DMS53 treated with DMSO at 0.1 percent for 48 hours (cell line): ENCODE results near the gene TBX6.
A peak's percentile ranks its signal among the peaks of the same experiment; 100 is the strongest.
"Not testable (repeated sequence)": the region's sequence is repeated elsewhere in the genome, so short reads cannot be mapped to it uniquely, and the experiment has no call there.

Experiments used
- DNase-seq: peaks from one replicate; lab custom pipeline; 2025; ENCODE audit not compliant: unreplicated experiment; lab: John Stamatoyannopoulos, UW

Gene TBX6

DNA sequence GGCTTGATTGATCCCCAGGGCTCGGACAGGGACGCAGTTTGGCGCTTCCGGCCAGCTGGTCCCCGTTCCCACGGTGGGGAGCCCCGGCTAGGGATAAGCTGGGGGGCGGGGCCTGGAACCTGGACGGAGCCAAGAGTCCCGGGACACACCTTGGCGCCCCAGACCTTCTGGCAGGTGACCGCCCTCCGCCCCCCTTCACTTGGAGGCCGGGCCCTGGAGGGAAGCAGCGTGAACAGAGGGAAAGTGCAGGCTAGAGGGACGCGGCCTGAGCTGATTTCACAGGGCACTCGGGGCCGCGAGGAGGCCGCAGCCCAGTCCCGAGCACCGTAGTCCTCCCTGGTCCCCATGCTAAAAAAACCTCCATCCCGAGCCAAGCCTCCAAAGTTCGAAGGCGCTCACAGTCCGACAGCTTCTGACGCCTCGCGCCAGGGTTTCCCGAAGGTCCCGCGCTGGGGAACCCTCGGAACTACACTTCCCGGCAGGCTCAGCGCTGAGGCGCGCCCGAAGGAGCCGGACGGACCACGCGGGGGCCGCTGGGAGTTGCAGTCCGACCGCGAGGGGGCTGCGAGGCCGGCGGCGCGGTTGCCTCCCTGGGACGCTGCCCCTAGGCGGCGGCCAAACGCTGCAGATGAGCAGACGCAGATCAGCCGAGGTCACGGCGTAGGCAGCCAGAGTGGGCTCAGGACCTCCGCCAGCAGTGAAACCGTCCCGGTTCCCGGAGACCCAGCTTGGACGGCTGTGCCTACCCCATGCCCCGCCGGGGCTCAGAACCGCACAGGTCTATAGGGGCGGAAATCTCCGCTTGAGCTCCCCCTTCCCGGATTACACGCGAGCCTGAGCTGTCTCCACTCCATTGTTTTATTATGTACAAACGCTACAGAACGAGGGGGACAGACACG lies at the start of gene TBX6:
Gene TBX6 (minus strand): TSS at position 451 of the 899 bp plus-strand sequence. CDS start 731 bp downstream, outside the sequence.
- DNase-seq, result peak; percentile 73

DNA sequence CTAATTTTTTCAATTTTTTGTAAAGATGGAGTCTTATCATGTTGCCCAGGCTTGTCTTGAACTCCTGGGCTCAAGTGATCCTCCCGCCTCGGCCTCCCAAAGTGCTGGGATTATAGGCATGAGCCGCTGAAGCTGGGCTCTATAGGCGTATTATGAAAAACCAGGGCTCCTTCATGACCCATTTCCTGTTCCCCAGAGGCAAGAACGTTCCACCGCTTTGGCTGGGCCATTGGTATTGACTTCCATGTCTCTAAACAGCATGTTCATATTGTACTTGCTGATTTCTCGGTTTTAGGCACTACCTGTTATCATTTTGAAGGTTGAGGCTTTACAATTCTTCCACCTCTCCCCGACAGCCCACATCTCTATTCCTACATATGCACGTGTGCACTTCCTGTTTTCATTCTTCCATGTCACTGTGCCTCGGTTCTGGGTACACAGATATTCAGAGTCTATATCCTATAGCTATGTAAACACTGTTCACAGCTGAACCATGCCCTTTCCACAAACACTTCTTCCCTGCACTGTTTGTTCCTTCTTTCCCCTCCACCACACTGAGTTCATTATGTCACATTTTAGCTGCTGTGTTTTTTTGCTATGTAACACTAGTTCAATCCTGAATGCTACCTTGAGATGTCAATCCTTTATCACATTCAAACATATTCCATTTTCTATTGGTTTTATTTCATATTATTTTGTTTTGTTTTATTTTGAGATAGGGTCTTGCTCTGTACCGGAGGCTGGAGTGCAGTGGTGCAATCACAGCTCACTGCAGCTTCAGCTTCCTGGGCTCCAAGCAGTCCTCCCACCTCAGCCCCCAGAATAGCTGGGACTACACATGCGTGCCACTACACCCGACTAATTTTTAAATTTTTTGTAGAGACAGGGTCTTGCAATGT lies 48.1 kb upstream of the TBX6 start:
- DNase-seq, result peak; percentile 88

DNA sequence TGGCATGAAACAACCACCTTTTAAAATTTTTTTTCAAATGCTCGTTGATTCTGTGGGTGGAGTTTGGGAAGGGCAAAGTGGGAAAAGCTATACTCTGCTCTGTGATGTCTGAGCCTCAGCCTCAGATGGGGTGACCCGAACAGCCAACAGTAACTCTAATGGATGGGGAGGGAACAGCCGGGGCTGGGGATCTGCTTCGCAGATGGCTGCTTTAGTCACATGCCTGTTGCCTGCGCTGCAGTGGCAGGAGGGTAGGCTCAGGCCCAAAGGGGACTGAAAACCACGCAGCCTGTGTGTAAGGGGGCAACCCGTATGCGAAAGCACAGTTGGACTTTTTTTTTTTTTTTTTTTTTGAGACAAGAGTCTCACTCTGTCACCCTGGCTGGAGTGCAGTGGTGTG lies 46.2 kb upstream of the TBX6 start:
- DNase-seq, result no peak

DNA sequence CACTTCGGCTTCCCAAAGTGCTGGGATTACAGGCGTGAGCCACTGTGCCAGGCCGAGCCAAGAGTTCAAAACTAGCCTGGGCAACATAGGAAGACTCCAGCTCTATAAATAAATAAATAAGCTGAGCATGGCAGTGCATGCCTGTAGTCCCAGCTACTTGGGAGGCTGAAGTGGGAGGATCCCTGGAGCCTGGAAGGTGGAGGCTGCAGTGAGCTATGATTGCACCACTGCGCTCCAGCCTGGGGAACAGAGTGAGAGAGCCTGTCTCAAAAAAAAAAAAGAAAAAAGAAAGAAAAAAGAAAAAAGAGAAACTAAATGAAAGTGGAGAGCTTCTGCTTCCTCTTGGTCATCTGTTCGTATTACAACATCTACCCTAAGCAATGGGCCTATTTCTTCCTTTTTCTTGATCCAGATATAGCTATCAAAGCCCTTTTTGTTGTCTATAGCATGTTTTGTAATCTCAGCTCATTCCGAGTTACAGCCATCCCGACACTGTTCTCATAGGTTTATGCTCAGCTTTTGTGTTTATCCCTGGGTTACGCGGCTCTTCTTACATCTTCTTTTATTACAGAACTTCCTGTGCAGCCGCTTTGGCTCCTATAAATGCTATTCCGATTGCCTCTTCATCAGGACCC lies 45.4 kb upstream of the TBX6 start:
- no peak for DNase-seq

DNA sequence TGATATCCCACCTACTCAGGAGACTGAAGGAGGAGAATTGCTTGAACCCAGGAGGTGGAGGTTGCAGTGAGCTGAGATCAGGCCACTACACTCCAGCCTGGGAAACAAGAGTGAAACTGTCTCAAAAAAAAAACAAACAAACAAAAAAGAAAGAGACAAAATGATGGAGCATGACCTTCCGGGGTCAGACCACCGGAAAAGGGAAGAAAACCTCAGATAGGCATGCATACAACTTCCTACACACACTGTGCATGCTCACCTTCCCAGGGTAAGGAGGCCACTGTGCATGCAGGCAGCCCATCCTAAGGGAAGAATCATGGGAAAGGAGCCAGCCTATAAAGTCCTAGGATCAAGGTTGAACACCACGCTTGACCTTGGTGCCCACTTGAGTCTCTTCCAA lies 40.9 kb upstream of the TBX6 start:
- no peak for DNase-seq

DNA sequence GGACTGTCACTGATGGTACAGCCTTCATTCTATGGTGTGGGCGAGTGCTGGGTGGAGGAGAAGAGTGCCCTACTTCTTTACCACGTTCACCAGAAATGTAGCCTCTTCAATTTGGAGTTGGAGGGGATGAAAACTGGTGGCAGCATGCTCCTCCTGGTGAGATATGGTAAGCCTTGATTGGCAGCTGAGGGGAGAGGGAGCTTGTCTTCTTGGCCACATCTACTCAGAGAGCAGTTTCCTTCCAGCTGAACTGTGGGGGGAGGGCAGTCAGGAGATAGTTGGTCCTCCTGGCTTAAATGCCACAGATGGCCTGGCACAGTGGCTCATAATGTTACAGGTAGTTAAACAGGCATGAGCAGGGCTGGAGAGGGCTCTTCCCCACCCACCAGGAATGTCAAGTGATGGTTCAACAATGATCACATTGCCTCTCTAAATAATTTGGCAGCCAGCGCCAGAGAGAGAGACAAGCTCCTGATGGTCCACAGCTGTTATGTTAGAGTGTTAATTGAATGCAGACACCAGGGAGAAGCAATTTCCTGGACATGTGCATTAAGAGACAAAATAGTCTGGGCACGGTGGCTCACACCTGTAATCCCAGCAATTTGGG lies 40.2 kb upstream of the TBX6 start:
- no peak for DNase-seq

DNA sequence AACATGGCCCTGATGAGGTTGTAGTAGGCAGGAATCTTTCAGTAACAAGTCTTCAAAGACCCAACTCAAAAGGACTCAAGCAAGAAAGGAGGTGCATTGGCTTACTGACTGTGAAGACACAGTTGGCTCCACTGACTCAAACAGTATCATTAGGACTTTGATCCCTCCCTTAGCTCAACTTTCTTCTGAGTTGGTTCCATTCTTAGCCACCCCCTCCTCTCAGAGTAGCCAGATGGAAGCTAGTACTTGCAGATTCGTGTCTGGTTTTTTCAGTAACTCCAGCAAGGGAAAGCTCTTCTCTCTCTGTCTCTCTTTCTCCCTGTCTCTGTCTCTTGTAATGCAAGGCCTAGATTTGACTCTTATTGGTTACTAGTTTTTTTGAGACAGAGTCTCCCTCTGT lies 36.3 kb upstream of the TBX6 start:
- DNase-seq, result no peak

- not testable (repeated sequence) for DNase-seq
Observed at GRCh38 chr16:30125690-30126089, 34.0 kb upstream of the TBX6 start.

DNA sequence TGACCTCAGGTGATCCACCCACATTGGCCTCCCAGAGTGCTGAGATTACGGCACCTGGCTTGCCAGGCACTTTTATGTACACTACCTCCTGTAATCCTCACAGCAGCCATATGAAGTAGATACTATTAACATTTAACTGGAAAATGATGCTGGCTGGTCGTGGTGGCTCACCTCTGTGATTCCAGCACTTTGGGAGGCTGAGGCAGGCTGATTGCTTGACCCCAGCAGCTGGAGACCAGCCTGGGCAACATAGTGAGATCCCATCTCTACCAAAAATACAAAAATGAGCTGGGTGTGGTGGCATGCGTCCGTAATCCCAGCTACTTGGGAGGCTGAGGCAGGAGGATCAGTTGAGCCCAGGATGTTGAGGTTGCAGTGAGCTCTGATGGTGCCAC lies 33.3 kb upstream of the TBX6 start:
- no peak for DNase-seq

DNA sequence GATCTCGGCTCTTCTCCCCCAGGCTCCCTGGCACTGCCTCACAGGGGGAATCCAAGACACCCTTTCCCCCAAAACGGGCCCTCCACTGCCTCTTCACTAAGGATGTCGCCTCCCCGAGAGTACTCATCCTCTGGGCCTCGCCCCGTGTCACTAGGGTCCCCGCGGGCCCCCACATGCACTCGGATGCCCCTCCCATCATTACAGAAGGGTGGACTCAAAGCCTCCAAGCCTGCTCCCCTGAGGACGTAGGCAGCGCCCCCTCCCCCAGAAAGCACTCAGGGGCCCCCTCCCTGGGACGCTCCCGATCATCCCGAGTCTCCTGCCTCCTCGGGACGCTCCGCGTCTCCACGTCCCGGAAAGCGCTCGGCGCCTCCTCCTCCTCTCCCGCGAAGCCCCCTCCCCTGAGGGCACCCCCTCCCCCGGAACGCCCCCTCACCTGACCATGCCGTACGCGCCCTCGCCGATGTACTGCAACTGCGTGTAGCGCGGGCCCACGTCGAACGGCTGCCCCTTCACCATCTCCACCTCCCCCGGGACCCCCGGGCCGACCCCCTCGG lies 31.0 kb upstream of the TBX6 start:
- DNase-seq, result no peak

DNA sequence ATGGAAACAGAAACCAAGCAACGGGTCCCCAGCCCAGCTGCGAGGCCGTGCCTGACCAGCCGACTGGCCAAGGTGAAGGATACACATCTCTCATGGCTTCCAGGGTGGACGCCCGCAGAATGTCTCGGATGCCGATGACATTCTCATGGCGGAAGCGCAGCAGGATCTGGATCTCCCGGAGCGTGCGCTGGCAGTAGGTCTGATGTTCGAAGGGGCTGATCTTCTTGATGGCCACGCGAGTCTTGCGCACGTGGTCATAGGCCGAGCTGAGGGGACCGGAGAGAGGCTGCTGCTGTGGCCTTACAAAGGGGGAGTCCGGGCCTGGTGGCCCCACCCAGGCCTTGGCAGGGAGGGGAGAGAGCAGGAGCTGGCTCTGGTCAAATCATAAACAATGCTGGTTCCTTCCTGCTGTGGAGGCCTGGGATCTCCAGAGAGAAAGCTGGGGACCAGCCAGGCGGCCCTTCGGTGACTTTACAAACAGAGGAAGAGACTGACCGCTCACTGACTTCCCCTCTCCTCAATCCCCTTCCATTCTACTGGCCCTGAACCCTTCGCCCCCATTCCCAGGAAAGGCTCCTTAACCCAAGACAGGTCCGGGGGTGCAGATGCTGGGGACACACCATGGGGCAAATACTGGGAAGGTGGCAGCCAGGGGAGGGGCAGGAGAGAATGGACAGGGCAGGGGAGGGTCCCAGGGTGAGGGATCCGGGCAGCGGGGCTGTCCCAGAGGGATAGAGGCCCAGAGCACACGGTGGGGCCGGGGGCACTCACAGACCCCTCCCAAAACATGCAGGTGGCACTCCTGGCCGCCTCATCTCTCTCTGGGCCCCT lies 30.2 kb upstream of the TBX6 start:
- DNase-seq, result no peak

DNA sequence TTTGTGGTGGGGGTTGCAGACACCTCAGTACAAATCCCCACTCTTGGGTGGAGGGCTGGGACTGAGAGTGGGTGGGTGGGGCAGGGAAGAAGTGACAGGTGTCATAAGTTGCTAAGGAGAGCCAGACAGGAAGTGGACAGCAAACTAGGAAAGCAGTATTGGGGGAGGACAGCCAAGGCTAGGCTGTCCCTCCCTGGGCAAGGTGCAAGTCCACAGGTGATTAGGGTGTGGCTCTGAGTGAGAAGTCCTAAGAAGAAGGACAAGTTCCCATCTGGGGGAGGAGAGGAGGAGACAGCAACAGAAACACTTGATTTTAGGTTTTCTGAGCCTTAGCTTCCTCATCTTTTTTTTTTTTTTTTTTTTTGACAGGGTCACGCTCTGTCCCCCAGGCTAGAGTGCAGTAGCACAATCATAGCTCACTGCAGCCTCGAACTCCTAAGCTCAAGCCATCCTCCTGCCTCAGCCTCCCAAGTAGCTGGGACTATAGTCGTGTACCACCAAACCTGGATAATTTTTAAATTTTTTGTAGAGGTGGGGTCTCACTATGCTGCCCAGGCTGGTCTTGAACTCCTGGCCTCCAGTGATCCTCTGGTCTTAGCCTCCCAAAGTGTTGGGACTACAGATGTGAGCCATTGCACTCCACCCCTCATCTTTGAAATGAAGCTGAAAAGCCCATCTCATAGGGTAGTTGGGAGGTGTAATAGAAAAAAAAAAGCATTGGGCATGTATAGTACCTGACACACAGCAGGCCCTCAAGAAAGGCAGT lies 28.8 kb upstream of the TBX6 start:
- DNase-seq, result no peak

GRCh38 chr16:30119428-30119827 lies 27.7 kb upstream of the TBX6 start:
- DNase-seq, result no peak

GRCh38 chr16:30117768-30118167 lies 26.0 kb upstream of the TBX6 start:
- no peak for DNase-seq

- no peak for DNase-seq
Observed at GRCh38 chr16:30116291-30117207, 24.8 kb upstream of the TBX6 start.

- no peak for DNase-seq
Observed at GRCh38 chr16:30115238-30115637, 23.5 kb upstream of the TBX6 start.

DNA sequence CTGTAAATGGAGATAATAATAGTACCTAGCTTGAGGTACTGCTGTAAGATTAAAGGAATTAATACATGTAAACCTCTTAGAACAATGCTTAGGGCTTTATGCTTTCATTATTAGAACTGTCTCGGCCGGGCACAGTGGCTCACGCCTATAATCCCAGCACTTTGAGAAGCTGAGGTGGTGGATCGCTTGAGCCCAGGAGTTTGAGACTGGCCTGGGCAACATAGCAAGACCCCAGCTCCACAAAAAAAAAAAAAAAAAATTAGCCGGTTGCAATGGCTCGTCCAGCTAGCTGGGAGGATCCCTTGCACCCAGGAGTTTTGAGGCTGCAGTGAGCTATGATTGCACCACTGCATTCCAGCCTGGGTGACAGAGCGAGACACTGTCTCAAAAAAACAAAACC lies 23.1 kb upstream of the TBX6 start:
- DNase-seq, result not testable (repeated sequence)

- DNase-seq, result no peak
Observed at GRCh38 chr16:30114411-30114810, 22.7 kb upstream of the TBX6 start.
